LNCAP (cell line): ENCODE results near the gene AACS.

ENCODE experiments used
- TF ChIP-seq, protein P1 (sequence below): fragments of 450-650 bp; IDR thresholded peaks from 2 replicates; pipeline ENCODE4 v1.5.1; 2017; ENCODE audit warnings: mild to moderate bottlenecking

The AACS gene

GRCh38 chr12:125065021-125065918, at the start of gene AACS:
TSS of gene AACS (plus strand) at chr12:125065435. CDS start at chr12:125065585, 150 bp downstream.
- TF ChIP-seq, protein P1, sequence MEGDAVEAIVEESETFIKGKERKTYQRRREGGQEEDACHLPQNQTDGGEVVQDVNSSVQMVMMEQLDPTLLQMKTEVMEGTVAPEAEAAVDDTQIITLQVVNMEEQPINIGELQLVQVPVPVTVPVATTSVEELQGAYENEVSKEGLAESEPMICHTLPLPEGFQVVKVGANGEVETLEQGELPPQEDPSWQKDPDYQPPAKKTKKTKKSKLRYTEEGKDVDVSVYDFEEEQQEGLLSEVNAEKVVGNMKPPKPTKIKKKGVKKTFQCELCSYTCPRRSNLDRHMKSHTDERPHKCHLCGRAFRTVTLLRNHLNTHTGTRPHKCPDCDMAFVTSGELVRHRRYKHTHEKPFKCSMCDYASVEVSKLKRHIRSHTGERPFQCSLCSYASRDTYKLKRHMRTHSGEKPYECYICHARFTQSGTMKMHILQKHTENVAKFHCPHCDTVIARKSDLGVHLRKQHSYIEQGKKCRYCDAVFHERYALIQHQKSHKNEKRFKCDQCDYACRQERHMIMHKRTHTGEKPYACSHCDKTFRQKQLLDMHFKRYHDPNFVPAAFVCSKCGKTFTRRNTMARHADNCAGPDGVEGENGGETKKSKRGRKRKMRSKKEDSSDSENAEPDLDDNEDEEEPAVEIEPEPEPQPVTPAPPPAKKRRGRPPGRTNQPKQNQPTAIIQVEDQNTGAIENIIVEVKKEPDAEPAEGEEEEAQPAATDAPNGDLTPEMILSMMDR: no peak

DNA sequence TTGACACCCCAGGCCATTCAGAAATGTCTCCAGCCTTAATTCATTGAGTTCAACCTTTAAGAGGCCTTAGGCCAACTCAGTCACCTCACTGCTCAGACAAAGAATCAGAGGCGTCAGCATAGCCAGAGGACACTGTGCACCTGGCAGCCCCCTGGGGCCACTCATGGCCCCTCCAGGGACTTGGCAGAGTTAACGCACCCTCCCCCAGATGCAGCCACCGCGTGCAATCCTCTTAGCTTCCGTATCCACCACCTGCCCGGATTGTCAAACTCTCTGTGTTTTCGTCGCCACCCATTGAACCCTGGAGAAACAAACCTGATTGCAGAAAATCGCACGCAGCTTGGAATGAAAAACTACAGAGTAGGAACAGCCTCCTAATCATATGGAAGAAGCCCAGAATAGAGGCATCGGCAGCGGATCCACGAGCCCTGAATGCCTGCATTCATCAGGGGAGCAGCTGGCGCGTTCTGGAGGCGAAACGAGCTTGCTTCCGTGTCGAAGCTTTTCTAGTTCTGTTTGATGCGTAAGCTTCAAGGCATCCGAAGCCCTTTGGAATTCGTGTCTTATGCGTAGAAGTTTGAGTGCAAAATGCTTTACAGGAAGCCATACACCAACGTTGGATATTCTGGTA, 49.4 kb upstream of the AACS start:
- TF ChIP-seq, protein P1: no peak

DNA sequence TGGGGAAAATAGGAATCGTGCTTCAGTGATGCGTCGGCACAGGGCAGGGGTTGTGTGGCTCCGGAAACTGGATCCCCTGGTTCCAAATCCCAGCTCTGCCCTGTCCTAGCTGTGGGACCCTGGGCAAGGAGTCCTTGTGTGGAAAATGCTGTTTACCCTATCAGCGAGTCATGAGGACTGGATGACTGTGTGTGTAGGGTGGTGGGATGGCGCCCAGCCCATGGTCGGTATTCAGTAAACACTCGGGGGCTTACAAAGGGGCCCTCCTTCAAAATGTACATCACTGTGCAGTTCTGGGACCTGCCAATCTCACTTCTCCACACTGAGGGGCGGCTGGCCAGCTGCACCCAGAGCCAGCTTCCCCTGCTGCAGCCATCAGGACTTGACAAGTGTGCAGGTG, 47.4 kb upstream of the AACS start:
- TF ChIP-seq, protein P1: no peak

DNA sequence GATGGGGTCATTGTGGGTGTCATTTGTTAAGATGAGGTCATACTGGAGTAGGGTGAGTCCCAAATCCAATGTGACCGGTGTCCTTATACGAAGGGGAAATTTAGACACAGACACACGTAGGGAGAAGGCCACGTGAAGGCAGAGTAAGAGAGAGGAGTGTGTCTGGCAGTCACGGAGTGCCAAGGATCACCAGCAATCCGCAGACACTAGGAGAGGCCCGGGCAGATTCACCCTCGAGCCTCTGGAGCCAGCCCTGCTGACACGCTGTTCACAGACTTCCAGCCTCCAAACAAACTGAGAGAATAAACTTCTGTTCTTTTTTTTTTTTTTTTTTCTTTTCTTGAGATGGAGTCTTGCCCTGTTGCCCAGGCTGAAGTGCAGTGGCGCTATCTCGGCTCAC, 46.9 kb upstream of the AACS start:
- TF ChIP-seq, protein P1: no peak

DNA sequence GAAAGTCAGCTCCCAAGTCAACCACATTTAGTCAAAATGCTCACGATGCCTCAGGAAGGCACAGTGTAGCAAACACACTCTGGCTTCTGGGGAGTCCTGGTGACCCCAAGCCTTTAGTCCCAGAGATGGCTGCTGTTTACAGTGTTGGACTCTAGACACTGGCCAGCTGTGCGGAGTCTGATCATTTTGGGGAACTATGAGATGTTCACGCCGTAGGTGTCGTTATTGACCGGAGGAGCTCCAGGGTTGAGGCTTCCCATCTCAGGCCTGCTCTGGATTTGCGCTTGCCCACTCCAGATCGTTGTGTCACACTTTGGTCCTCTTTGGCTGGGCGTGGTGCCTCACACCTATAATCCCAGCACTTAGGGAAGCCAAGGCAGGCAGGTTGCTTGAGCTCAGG, 44.1 kb upstream of the AACS start:
- TF ChIP-seq, protein P1: no peak

GRCh38 chr12:125021771-125022170, 43.5 kb upstream of the AACS start:
- TF ChIP-seq, protein P1: no peak

DNA sequence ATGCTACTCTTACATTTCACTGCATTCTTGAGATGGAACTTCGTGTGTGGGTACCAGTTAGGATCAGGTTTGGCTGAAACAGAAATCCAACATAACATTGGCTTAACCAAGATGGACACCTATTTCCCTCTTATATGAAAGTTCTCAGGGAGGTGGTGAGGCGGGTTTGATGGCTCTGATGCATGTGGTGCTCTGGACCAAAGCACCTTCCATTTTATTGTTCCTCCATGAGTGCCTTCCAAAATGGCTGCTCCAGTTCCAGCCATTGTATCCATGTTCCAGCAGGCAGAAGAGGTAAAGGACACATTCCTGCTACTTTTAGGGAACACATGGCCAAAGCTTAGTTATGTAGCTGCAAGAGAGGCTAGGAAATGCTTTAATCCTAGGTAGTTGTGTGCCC, 42.2 kb upstream of the AACS start:
- TF ChIP-seq, protein P1: no peak
